Astrocyte (in vitro differentiated cells and primary cell): ENCODE measurements around the gene SLC7A6OS. TPM values are rescaled to one million over a fixed set of nuclear protein-coding genes. Genes with fewer than 3 reads are reported as not detected.

Source experiments
- DNase-seq: peaks from one replicate; pipeline ENCODE4 v3.0.0-alpha.2; 2010; ENCODE audit warnings: low read depth
- FAIRE-seq: peaks from 2 replicates; lab custom pipeline; 2011; peaks lifted over from hg19 to GRCh38; lab: Jason Lieb, UNC
- H2AFZ ChIP-seq: 2 replicates; pipeline ENCODE4 v1.6.0; 2012; ENCODE audit warnings: low read depth, low read length, inconsistent platforms
- H3K27ac ChIP-seq: 2 replicates; pipeline ENCODE4 v1.5.1; 2011; ENCODE audit warnings: low read depth, low read length, inconsistent platforms
- H3K27me3 ChIP-seq: 2 replicates; pipeline ENCODE4 v1.6.0; 2011; ENCODE audit warnings: low read length, inconsistent platforms; ENCODE audit not compliant: insufficient read depth
- H3K36me3 ChIP-seq: 2 replicates; pipeline ENCODE4 v1.5.1; 2011; ENCODE audit warnings: low read length, inconsistent platforms; ENCODE audit not compliant: insufficient read depth
- H3K4me1 ChIP-seq: 2 replicates; pipeline ENCODE4 v1.5.1; 2011; ENCODE audit warnings: low read length, inconsistent platforms; ENCODE audit not compliant: insufficient read depth
- H3K4me2 ChIP-seq: 2 replicates; pipeline ENCODE4 v1.6.0; 2012; ENCODE audit warnings: low read length, inconsistent platforms
- H3K4me3 ChIP-seq: 2 replicates; pipeline ENCODE4 v1.5.1; 2011; ENCODE audit warnings: low read depth, mild to moderate bottlenecking, low read length, inconsistent platforms; ENCODE audit not compliant: insufficient read depth
- H3K79me2 ChIP-seq: 2 replicates; pipeline ENCODE4 v1.6.0; 2012; ENCODE audit warnings: mild to moderate bottlenecking, low read length, inconsistent platforms; ENCODE audit not compliant: insufficient read depth
- H3K9ac ChIP-seq: 2 replicates; pipeline ENCODE4 v1.6.0; 2012; ENCODE audit warnings: mild to moderate bottlenecking, low read length, inconsistent platforms
- H3K9me3 ChIP-seq: 2 replicates; pipeline ENCODE4 v1.5.1; 2012; ENCODE audit warnings: low read depth, mild to moderate bottlenecking, low read length, inconsistent platforms; ENCODE audit not compliant: insufficient read depth
- H4K20me1 ChIP-seq: 2 replicates; pipeline ENCODE4 v1.6.0; 2012; ENCODE audit warnings: low read length, inconsistent platforms; ENCODE audit not compliant: insufficient read depth
- H3K27ac Mint-ChIP-seq: one replicate; pipeline ENCODE4 v1.8.0; 2021; ENCODE audit warnings: mild to moderate bottlenecking, mixed read lengths; ENCODE audit not compliant: unreplicated experiment
- H3K27me3 Mint-ChIP-seq: one replicate; pipeline ENCODE4 v1.8.0; 2021; ENCODE audit warnings: low read depth, mixed read lengths; ENCODE audit not compliant: unreplicated experiment
- H3K36me3 Mint-ChIP-seq: one replicate; pipeline ENCODE4 v1.8.0; 2021; ENCODE audit warnings: low read depth, mixed read lengths; ENCODE audit not compliant: unreplicated experiment
- H3K4me1 Mint-ChIP-seq: one replicate; pipeline ENCODE4 v1.8.0; 2021; ENCODE audit warnings: low read depth, mixed read lengths; ENCODE audit not compliant: unreplicated experiment
- H3K4me3 Mint-ChIP-seq: one replicate; pipeline ENCODE4 v1.8.0; 2021; ENCODE audit warnings: mild to moderate bottlenecking, moderate library complexity, mixed read lengths; ENCODE audit not compliant: unreplicated experiment
- H3K9me3 Mint-ChIP-seq: one replicate; pipeline ENCODE4 v1.8.0; 2021; ENCODE audit warnings: mild to moderate bottlenecking, mixed read lengths; ENCODE audit not compliant: unreplicated experiment
- CTCF ChIP-seq: IDR thresholded peaks from 2 replicates; pipeline ENCODE4 v1.5.1; 2011; ENCODE audit warnings: low read depth, mild to moderate bottlenecking, inconsistent platforms, low read length, moderate library complexity; ENCODE audit not compliant: insufficient read depth
- EZH2 ChIP-seq: IDR thresholded peaks from 2 replicates; pipeline ENCODE4 v1.6.1; 2012; ENCODE audit warnings: mild to moderate bottlenecking, low read length, inconsistent platforms; ENCODE audit not compliant: insufficient read depth
- total RNA-seq: library from RNA; stranded (reverse); gene quantifications from 2 replicates; pipeline ENCODE4 v1.2.1, GENCODE V29; 2021

The SLC7A6OS gene
- total RNA-seq, 1 donor from 2014 or later = 16.7 TPM

GRCh38 chr16:68348639-68349445 is 38.1 kb upstream of the SLC7A6OS start:
- FAIRE-seq (no peak), DNase-seq (no peak)
- Histone ChIP-seq H3K4me2 (no peak overlapping the region), H3K9me3 (no peaks in the 10 kb centered on the region), H3K4me1 (no peaks in the 10 kb centered on the region), H2AFZ (no peak overlapping the region), H4K20me1 (peaks cover 15% of the 10 kb centered on the region), H3K27me3 (no peaks in the 10 kb centered on the region), H3K4me3 (no peak overlapping the region), H3K79me2 (no peaks in the 10 kb centered on the region), H3K9ac (no peak overlapping the region), H3K36me3 (peaks cover 21% of the 10 kb centered on the region), H3K27ac (no peak overlapping the region)
- no peaks in the 10 kb centered on the region for H3K9me3 Mint-ChIP-seq
- peaks cover 15% of the 10 kb centered on the region for H3K36me3 Mint-ChIP-seq
- H3K4me3 Mint-ChIP-seq = no peak overlapping the region
- H3K27ac Mint-ChIP-seq = no peak overlapping the region
- H3K4me1 Mint-ChIP-seq = peaks cover 10% of the 10 kb centered on the region
- H3K27me3 Mint-ChIP-seq = no peaks in the 10 kb centered on the region
- TF ChIP-seq EZH2 = no peak
- no peak for TF ChIP-seq CTCF

DNA sequence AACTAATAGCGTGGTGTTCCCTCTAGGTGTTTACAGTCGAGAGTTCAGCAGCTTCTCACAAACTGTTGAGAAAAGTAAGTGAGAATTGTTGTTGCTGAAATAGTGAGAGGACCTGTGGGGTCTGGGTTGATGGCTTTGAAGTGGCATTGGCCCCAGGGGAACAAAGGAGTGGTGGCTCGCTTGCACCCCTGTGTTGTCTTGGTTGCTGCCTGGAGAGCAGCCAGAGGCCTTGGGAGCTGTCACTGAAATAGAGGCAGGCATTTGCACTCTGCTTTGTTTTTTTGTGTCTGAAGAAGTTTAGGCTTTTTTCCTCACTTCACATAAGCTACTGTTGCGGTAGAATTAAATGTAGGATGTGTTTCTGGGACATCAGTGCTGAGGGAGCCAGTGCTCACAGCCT is 36.9 kb upstream of the SLC7A6OS start:
- TF ChIP-seq CTCF = no peak
- no peak for TF ChIP-seq EZH2
- no peak overlapping the region for H2AFZ ChIP-seq
- peak overlapping the region; percentile 77 for H3K27ac Mint-ChIP-seq
- peaks cover 15% of the 10 kb centered on the region for H4K20me1 ChIP-seq
- peaks cover 18% of the 10 kb centered on the region for H3K36me3 Mint-ChIP-seq
- H3K9ac ChIP-seq = no peak overlapping the region
- no peaks in the 10 kb centered on the region for H3K27me3 ChIP-seq
- no peak for DNase-seq
- no peaks in the 10 kb centered on the region for H3K79me2 ChIP-seq
- no peak overlapping the region for H3K4me3 ChIP-seq
- H3K9me3 Mint-ChIP-seq = no peaks in the 10 kb centered on the region
- no peak overlapping the region for H3K4me2 ChIP-seq
- no peaks in the 10 kb centered on the region for H3K9me3 ChIP-seq
- H3K4me1 ChIP-seq = no peaks in the 10 kb centered on the region
- H3K4me3 Mint-ChIP-seq = no peak overlapping the region
- no peaks in the 10 kb centered on the region for H3K27me3 Mint-ChIP-seq
- H3K36me3 ChIP-seq = peaks cover 28% of the 10 kb centered on the region
- no peak for FAIRE-seq
- peaks cover 10% of the 10 kb centered on the region for H3K4me1 Mint-ChIP-seq
- no peak overlapping the region for H3K27ac ChIP-seq

- DNase-seq (no peak), FAIRE-seq (no peak)
- Histone ChIP-seq H3K79me2 (no peaks in the 10 kb centered on the region), H2AFZ (no peak overlapping the region), H3K4me2 (no peak overlapping the region), H4K20me1 (peaks cover 15% of the 10 kb centered on the region), H3K9ac (no peak overlapping the region), H3K4me1 (no peaks in the 10 kb centered on the region), H3K27me3 (no peaks in the 10 kb centered on the region), H3K4me3 (no peak overlapping the region), H3K27ac (no peak overlapping the region), H3K36me3 (peaks cover 29% of the 10 kb centered on the region), H3K9me3 (no peaks in the 10 kb centered on the region)
- Mint-ChIP-seq H3K4me1 (peaks cover 10% of the 10 kb centered on the region), H3K27ac (no peak overlapping the region), H3K9me3 (no peaks in the 10 kb centered on the region), H3K27me3 (no peaks in the 10 kb centered on the region), H3K36me3 (peaks cover 21% of the 10 kb centered on the region), H3K4me3 (no peak overlapping the region)
- TF ChIP-seq CTCF (no peak), EZH2 (no peak)
Observed at GRCh38 chr16:68346892-68347480, 36.2 kb upstream of the SLC7A6OS start.
